ENCODE results near the gene PLCB1. TPM values are rescaled to one million over a fixed set of nuclear protein-coding genes. Genes with fewer than 3 reads are reported as not detected.

PLCB1 gene
- total RNA-seq, 1 donor from 2014 or later, result 58.5 TPM

DNA sequence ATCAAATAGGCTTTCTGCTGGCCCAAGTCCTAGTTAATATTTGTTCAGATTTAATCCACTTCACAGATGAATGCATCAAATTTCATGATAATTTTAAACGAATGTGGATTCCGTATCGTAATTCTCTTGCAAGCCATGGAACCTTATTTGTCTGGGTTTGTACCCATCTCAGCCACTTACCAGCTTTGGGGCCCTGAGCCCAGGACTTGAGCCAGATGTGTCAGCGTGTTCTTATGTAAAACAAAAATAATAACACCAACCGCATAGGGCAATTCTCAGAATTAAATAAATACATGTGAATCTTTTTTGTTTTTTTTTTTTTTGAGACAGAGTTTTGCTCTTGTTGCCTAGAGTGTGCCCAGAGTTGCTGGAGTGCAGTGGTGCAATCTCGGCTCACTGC, 654.3 kb downstream of the PLCB1 start:
- intact Hi-C loops (cut with DNase I), result no loop called here
- DNase-seq (ENCODE audit: low spot score) (no peak), ATAC-seq (no peak)

DNA sequence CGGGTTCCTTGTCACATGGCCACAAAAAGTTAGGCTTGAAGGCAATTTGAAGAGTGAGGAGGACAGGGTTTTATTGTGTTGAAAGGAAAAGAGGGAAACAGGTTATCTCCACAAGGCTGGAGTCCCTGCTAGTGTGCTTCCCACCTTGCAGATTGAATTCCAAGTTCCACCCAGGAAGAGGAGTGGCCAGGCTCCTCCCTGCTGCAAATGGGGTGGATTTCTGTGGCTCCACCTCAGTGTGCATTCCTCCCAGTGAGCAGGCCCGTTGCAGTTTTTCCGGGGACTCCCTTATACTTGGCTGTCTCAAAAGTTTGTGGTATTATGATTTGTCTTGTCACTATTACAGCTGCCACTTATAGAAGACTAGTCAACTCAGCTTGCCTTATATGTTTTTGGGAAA, 655.0 kb downstream of the PLCB1 start:
- intact Hi-C loops (cut with DNase I), result no loop called here
- ATAC-seq (no peak), DNase-seq (ENCODE audit: low spot score) (no peak)

DNA sequence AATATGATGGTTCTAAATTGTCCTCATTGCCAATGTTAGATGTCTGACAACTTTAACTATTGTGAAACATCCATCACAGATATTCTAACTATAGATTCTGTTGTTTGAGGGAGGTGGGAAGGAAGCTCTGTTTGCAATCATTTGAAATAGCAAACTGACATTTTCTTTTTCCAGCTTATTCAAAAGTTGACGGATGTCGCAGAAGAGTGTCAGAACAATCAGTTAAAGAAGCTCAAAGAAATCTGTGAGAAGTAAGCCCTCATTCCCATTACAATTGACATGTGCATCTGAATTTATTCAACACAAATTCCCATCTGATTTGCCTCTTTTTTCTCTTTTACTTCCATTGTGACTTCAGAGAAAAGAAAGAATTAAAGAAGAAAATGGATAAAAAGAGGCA, 656.2 kb downstream of the PLCB1 start:
- intact Hi-C loops (cut with DNase I), result no loop called here
- no peak for DNase-seq (ENCODE audit: low spot score)
- ATAC-seq, result no peak

DNA sequence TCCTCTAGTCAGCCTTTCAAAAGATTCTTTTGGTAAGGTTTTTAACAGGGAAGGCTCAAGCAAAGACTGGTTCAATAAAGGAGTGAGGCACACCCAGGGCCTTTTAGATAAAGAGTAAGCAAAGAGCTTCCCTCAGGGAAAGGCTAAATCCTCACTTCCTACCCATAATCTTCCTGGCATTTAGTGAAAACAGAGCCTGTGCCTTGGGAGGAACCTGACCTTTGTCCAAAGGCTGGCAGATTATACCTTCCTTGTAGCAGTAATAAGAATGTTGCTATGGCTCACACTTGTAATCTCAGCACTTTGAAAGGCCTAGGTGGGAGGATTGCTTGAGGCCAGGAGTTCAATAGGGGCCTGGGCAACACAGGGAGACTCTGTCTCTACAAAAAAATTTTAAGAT, 656.8 kb downstream of the PLCB1 start:
- no peak for DNase-seq (ENCODE audit: low spot score)
- ATAC-seq, result no peak
- intact Hi-C loops (cut with DNase I), result no loop called here

DNA sequence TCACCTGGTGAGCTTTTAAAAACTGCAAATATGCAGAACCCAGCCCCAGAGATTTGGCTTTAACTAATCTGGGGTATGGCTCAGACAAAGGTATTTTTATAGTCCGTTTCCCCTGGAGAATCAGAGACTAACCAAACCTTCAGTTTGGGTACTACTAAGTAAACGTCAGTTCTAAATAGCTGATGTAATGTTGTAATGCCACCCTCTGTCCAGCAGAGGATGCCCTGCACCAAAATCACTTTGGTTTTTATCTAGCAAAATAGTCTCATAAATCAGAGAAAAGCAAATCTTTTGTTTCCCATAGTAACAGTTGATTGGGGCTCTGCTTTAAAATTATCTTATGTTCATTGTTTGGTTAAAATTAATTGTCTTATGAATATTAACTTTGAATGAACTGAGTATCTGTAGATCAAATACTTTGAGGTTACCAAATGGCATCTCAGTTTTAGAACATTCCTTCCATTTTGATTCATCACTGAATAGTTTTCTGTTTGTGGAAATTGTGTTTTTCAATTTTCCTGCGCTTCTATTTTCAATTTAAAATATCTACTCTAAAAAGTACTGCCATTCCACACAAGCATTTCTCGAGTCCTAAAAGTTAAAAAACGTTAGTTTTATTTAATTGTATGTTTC, 658.5 kb downstream of the PLCB1 start:
- intact Hi-C loops (cut with DNase I), result no loop called here
- DNase-seq (ENCODE audit: low spot score) (no peak), ATAC-seq (peak; percentile 55)

DNA sequence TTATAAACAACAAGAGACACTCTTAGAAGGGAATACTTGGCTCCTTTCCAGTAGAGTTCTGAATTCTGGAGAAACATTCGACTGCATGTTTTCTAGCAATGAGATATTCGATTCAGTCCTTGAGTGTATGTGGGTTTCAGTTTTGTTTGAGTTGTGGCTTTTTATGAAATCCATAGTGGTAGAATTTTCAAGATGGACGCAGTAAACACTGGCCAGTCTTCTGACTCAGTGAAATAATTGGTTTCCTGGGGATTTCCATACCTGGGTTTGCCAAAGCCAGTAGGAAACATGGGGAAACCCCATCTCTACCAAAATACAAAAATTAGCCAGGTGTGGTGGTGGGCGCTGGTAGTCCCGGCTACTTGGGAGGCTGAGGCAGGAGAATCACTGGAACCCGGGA, 663.3 kb downstream of the PLCB1 start:
- intact Hi-C loops (cut with DNase I), result no loop called here
- ATAC-seq, result no peak
- no peak for DNase-seq (ENCODE audit: low spot score)

DNA sequence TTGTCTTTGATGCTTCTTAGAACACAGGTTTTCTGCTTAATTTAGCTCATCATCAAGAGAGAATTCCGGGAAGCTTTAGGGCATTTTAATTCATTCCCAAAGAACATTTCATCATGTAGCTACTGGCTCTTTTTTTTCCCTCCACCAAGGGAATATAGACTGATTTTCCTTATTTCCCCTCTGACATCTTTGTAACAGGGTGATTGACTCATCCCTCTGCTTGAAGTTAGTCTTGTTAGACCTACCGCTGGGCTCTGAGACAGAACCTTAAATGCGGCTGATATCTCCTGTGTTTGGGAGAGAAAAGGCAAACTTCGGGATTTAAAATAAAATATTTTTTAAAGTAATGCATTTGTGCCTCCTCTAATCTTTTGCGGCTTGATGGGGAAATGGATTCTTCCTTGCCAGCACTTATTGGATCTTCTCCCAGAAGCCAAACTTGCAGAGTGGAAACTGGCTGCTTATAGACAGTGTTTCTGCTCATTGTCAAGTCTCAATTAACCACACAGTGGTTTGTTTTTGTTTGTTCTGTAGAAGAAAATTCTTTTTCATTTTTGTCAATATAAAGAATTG, 664.1 kb downstream of the PLCB1 start:
- ATAC-seq (no peak), DNase-seq (ENCODE audit: low spot score) (no peak)
- intact Hi-C loops (cut with DNase I), result no loop called here

DNA sequence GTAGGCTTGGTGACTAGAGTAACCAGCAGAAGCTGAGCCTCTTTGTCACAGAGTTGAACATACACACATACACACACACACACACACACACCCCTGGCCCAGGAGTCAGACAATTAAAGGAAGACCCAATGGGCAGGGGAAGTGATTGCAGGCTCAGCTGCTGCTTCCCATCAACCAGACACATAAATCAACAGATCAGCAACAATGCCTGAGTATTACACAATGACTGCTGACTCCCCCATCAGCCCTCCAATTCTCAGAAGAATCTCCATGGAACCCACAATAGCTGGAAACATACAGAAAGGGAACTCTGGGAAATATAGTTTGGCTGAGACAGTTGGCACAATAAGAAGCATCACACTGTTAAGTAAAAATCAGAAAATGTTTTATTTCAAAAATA, 666.4 kb downstream of the PLCB1 start:
- intact Hi-C loops (cut with DNase I), result no loop called here
- peak; percentile 85 for ATAC-seq
- DNase-seq (ENCODE audit: low spot score), result no peak

DNA sequence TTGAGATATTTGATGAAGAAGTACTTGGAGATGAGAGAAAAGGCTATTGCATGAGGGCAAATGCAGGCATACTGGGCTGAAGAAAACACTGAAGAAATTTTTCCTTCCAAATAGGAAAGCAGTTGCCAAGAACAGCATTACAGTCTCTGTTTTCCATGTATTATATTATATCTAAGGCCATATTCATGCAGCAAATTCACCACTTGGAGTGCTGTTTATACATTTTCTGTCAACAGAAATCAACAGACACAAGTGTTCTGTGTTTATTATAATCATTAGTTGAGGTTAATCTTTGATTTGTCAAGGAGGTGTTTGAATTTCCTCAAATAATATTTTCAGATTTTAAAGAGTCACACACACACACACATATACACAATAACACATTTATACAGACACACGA, 668.0 kb downstream of the PLCB1 start:
- no peak for ATAC-seq
- intact Hi-C loops (cut with DNase I), result no loop called here
- no peak for DNase-seq (ENCODE audit: low spot score)

DNA sequence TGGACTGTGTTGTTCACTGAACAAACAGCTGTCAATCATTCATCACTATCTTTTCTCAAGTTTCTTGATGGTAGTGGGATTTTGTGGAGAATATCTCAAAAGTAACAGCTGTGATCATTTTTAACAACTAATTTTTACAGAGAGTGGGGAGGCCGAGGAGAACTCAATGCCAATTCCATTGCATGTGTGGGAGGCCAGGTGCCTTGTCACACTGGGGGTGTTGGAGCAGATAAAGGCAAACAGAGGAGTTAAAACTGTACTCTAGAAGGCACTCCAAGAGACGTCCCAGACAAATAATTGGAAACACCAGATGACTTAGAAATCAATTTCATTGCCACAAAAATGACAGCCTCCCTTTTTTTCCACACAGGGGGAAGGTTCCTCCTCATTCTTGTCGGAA, 669.6 kb downstream of the PLCB1 start:
- ATAC-seq, result no peak
- intact Hi-C loops (cut with DNase I), result no loop called here
- DNase-seq (ENCODE audit: low spot score), result no peak

DNA sequence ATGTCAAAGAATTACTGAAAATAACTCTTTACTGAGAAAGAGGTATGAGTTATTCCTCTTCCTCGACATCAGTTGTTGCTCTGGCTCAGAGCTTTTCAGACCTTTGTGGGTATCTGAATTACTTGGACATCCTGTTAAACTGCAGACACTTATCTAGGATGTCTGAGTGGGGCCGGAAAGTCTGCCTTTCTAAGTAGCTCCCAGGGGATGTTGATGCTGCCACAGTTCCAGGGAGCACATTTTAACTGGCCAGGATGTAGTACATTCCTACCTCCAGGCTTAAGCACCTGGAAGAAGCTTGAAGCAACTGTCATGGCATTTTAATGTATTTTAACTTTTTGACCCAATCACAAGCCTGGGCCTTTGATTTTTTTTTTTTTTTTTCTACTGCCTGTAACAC, 671.0 kb downstream of the PLCB1 start:
- no peak for DNase-seq (ENCODE audit: low spot score)
- intact Hi-C loops (cut with DNase I), result no loop called here
- no peak for ATAC-seq

DNA sequence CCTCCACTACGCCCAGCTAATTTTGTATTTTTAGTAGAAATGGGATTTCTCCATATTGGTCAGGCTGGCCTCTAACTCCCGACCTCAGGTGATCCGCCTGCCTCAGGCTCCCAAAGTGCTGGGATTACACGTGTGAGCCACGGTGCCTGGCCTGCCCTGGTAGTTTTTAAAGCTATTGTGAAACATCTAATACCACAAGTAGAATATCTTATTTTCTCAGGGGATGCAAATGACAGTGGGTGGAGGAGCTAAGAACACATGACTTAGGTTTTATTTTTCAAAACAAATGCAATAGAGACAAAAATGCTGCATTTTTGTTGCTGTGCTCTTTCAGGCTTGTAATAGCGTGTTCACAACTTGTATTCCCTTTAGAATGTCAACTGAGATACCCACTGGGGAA, 671.9 kb downstream of the PLCB1 start:
- ATAC-seq, result no peak
- DNase-seq (ENCODE audit: low spot score), result no peak
- intact Hi-C loops (cut with DNase I), result no loop called here

DNA sequence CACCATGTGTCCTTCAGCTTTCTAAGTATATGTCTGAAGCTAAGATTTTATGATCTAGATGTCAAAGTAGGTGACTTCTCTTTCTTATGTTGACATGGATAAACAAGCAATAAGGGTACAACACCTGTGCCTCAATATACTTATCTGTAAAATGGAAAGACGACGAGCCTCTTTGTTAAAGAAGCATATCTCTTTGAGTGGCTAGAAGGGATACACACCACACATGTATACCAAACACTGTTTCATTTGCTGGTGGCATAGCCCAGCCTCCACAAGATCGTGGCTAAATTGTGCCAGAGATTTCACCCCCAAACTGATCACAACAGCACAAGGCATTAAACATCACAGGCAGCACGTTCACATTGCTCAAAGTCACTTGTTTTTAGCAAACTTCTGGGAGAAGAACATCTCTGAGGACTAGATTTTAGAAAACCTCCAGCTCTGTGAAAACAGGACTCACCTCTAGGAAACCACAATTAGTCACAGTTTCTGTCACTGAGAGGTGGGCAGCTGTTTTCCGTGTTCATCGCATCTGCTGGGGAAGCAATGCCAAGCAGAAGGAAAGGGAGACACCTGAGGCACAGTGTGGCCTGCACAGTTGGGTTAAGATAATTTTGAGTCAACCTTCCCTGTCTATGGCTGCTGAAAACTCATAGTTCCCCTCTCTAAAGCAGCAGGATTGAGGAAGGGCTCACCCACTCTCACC, 673.8 kb downstream of the PLCB1 start:
- intact Hi-C loops (cut with DNase I), result no loop called here
- DNase-seq (ENCODE audit: low spot score), result no peak
- ATAC-seq, result no peak

DNA sequence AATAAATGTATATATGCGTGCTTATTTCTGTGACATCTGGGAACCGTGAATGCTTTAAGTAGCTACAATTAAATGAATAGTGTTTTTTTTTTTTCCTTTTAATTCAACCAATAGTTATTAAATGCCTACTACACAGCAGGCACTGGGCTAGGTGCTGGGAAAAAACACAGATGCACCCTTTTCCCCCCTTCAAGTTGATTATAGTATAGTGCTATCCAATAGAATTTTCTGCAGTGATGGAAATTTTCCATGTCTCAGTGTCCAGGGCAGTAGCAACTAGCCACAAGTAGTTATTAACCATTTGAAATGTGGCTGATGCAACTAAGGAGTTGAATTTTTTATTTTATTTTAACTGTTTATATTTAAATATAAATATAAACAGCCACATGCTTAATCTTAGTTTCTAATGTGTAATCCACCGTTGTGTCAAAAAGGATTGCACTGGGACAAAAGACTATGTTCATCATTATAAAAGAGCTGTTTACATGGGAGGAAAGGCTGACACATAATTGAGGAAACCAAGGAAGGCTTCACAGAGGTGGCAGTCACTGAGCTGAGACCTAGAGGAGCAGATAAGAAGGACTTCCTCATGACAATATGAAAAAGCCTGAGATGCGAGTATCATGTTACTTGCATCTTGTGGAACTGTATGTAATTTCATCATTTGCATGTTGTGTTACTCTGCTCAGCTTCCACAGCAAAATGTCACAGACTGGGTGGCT, 675.6 kb downstream of the PLCB1 start:
- ATAC-seq (no peak), DNase-seq (ENCODE audit: low spot score) (no peak)
- intact Hi-C loops (cut with DNase I), result no loop called here

DNA sequence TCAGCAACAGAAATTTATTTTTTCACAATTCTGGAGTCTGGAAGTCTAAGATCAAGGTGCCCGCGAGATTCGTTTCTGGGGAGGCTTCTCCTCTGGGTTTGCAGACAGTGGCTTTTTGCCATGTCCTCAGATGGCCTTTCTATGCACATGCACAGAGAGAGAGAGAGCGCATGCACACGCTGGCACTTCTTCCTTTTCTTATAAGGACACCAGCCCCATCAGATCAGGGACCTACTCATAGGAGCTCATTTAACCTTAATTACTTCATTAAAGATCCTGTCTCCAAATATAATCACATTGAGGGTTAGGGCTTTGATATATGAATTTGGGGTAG, 676.1 kb downstream of the PLCB1 start:
- no peak for DNase-seq (ENCODE audit: low spot score)
- no peak for ATAC-seq
- intact Hi-C loops (cut with DNase I), result no loop called here

DNA sequence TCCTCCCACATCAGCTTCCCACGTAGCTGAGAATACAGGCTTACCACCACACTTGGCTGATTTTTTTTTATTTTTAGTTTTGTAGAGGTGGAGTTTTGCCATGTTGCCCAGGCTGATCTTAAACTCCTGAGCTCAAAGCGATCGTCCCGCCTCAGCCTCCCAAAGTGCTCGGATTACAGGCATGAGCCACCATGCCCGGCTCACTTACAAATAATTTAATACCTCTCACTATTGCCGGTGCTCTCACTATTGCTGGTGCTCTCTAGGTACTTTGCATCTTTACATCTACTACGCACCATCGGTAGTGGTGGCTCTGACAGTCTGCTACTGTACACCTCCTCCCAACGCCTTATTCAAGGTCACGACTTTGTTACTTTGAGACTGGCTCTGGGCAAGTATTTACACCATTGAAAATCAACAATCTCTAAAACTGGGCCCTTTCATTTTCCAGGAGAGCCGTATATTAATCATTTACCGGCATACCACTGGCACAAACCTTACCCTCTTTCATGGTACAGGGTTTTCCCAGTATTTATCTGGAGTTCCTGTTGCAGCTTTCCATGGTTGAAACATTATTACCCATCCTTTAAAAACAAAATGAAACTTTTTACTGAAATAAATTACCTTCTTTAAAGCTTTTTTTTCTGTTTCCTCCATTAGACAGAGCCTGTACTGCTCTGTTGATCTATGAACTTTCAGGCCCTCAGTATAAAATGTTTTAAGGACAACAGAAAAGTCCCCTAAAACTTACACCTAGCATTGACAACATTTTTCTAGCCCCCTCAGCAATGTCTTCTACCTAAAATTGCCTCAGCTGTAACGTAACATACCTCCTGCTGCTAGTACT, 677.3 kb downstream of the PLCB1 start:
- DNase-seq (ENCODE audit: low spot score) (no peak), ATAC-seq (no peak)
- intact Hi-C loops (cut with DNase I), result no loop called here

DNA sequence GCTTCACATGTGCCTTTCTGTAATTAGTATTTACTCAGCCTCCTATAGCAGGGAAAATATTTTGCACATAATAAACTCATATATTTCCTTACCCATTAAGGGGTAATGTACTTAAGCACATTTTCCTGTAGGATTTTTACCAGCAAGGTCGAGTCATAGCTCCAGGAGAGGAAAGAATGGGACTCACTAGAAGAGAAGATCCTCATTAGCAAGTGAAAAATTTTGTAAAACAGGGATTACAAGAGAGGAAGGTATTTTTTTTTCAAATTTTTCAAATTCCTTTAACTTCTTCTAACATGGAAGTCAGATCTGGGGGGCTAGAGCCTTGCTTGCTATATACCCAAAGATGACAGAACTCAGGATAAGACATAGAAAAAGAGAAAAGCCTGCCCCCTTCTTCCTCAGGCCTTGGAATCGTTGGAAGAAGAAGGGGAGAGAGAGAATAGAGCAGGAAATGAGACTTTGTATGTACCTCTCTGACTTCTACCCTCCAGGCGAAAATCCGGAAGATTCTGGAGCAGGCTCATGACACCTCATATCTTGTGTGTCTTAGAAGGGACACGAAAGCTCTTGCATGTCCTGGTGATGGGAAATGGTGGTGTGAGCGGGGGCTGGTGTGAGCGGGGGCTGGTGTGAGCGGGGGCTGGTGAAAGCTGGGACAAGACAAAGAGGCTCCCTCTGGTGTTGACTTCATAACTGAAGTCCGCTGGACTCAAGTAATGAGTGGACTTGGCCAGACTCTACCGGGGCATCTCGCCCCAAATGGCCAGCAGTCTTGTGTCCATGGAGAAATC, 679.9 kb downstream of the PLCB1 start:
- intact Hi-C loops (cut with DNase I), result no loop called here
- no peak for ATAC-seq
- DNase-seq (ENCODE audit: low spot score), result no peak

DNA sequence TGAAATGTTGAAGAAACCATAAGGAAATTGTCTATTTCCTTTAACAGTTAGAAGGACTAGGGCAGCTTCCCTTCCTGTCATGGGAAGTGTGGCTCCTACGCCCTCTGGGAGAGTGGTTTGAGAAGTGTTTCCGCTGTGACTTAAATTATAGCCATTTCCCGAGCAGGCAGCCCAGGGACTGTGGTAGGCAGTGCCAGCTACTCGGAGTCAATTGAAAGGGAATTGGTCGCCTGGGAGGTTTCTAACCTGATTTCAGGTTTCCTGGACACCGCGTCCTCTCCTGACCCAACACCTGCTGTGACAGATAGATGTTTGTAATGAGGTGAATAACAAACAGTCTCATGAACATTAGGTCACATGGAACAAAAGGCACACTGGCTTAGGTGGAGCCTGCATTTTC, 680.8 kb downstream of the PLCB1 start:
- no peak for DNase-seq (ENCODE audit: low spot score)
- intact Hi-C loops (cut with DNase I), result no loop called here
- no peak for ATAC-seq

DNA sequence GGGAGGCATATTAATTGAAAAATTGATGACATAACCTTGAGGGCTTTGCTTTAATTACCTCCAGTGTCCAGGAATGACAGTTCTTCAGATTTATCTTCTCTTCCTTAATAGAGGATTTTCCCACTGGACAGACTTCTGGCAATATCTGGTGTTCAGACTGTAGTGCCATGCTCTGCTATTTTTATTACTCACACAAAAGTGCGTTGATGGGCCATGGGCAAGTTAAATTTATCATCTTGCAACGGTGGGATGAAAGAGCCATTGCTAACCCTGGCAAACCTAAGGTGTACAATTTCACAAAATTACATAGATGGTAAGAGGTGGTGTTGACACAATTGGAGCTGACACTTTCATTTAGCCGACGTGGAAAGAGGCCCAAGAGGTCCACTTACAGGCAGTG, 683.1 kb downstream of the PLCB1 start:
- intact Hi-C loops (cut with DNase I), result no loop called here
- ATAC-seq (no peak), DNase-seq (ENCODE audit: low spot score) (no peak)

Measured in sciatic nerve (tissue), 2 donors.